Measurements from ENCODE around the gene MDP1.
"Not testable (repeated sequence)": the region's sequence is repeated elsewhere in the genome, so short reads cannot be mapped to it uniquely, and the experiment has no call there.

The MDP1 gene

DNA sequence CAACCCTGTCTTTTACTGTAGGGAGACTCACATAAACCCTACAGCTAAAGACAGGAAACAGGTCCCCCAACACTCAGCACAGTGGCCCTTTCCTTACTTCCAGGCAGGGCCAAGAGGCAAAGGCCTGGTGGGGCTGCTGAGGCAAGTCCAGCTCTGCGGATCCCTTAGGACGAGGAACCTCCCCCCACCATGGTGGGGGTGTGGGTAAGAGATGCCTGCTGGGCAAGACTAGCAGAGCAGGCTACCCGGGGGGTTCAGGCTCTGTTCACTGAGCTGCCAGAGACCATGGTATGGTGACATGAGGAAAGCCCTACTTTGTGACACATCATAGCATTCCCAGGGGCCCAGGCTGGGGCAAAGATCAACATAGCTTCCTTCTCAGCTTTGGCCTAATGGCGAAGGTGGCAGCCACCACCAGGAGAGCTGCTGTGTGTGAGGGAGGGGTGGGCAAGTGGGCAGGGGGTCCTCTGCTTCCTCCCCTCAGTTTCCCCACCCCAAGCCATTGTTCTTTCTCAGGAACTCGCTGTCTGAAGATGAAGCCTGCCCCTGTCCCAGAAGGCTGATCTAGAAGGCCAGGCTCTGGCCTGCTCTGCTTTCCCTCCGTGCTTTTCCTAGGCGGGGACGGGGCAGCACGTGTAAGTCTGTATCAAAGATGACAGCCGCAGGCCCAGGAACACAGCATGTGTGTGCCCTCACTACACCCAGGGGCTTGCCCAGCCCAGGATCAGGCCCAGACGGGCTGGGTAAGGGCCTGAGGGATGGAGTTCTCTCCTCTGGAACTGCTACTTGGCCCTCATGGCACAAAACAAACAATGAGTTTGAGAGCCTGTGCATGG lies 36.6 kb upstream of the MDP1 start:
- DNase-seq, result no peak

DNA sequence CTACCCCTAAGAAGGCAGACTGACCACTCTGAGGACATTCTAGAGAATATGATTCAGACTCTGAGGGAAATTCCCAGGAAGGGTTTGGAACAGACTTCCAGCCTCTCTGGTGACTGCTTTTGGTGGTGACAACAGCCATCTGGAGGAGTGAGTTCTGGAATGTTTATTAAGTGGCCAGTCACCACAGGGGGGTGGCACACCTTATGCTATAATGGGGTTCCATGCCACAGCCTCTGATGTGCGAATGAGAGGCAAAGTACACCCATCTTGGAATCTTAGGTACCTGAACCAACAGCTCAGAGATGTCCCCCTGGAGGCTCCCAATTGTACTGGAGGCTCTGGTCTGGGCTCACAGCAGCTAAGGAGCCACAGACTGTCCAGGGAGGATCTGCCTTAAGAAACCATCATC lies 36.0 kb upstream of the MDP1 start:
- no peak for DNase-seq

DNA sequence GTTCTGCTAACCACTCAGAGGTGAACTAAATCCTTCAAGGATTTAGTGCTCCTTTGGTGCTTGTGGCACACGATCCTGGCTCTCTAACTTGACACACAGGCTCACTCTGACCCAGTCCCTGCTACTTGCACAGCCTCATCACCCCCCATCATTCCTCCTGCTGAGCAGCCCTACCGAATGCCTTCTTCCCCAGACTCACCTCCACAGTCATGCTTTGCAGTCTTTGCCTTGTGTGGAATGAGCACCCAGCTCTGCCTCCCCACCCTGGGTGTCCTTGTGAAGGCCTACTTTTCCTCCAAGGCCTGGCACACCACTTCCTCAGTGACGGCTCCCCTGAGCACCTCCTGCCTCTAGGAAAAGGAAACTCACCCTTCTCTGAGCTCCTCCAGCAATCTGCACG lies 34.5 kb upstream of the MDP1 start:
- no peak for DNase-seq

DNA sequence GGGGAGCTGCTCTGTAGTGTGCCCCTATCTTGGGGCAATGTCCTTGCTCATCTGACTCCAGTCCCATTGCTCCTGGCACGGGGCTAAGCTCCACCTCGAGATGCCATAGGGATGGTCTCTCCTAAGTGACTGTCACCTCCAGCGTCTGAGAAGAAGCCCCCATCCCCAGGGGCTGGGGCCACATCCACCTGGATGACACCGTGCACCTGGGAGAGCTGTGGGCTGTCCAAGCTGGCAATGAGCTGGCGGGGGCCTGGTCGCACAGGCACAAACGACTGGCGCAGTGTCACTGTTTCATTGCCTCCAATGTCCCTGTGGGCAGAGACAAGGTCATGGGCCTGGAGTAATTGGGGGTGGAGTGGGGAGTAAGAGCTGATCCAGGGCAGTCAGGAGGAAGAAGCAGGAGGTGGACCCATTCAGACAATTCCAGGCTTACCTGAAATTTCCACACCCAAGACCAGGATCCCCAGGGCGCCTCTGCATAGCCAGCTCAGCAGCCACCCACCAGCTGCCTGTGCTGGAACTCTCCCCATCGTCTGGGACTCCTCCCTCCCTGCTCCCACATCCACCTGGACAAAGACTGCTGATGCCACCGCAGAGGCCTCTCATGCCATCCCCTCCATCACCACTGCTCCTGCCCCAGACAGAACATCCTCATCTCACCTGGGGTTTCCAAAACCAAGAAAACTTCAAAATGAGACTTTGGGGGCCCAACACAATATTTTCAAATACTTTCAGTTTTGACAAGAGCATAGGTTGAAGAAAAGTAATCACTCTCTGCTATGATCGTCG lies 33.6 kb upstream of the MDP1 start:
- DNase-seq, result no peak

DNA sequence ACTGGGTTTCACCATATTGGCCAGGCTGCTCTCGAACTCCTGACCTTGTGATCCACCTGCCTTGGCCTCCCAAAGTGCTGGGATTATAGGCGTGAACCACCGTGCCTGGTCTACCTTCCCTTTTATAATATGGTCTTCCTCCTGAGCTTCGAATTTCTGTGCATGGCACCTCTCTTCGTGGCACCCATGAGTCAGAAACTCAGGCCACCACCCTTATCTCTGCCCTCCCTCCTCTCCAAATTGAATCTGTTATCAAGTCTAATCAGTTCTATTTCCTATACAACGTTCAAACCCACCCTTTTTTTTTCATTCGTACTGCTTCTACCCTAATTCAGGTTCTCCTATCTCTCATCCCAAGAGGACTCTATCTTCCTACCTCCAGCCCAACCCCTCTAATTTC lies 31.6 kb upstream of the MDP1 start:
- no peak for DNase-seq

DNA sequence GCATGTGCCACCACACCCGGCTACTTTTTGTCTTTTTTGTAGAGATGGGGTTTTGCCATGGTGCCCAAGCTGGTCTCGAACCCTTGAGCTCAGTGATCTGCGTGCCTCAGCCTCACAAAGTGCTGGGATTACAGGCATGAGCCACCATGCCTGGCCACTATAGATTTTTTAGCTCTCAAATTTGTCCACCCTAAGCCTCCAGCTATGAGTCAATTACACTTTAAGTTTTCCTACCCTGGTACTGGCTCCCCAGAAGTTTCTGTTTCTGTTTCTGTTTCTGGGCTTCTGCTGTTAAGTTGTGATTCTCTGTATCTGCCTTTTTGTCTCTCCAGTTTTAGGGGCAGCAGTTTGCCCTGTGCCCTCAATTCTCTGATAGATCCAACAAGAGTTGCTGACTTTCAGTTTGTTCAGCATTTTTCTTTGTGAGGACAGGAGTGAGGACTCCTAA lies 30.9 kb upstream of the MDP1 start:
- no peak for DNase-seq

DNA sequence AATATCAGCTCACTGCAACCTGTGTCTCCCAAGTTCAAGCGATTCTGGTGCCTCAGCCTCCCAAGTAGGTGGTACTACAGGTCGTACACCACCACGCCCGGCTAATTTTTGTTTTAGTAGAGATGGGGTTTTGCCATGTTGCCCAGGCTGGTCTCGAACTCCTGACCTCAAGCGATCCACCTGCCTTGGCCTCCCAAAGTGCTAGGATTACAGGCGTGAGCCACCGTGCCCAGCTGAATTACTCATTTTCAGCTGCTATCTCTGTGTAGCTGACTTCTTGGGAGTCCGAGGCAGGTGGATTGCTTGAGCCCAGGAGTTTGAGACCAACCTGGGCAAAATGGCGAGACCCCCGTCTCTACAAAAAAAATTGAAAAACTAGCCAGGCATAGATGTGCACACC lies 29.5 kb upstream of the MDP1 start:
- DNase-seq, result not testable (repeated sequence)

DNA sequence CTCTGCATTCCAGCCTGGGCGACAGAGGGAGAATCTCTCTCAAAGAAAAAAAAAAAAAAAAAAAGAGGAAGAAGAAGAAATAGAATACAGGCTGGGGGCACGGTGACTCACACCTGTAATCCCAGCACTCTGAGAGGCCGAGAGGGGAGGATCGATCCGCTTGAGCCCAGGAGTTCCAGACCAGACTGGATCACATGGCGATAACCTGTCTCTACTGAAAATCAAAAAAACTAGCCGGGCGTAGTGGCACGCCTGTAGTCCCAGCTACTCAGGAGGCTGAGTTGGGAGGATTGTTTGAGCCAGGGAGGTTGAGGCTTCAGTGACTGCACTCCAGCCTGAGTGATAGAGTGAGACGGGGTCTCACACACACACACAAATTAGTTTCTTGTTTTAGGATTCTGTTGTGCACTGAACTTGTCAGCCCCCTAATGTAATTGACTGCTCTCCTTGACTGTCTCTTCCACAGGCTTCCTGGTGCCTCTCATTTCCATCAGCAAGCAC lies 27.5 kb upstream of the MDP1 start:
- no peak for DNase-seq

DNA sequence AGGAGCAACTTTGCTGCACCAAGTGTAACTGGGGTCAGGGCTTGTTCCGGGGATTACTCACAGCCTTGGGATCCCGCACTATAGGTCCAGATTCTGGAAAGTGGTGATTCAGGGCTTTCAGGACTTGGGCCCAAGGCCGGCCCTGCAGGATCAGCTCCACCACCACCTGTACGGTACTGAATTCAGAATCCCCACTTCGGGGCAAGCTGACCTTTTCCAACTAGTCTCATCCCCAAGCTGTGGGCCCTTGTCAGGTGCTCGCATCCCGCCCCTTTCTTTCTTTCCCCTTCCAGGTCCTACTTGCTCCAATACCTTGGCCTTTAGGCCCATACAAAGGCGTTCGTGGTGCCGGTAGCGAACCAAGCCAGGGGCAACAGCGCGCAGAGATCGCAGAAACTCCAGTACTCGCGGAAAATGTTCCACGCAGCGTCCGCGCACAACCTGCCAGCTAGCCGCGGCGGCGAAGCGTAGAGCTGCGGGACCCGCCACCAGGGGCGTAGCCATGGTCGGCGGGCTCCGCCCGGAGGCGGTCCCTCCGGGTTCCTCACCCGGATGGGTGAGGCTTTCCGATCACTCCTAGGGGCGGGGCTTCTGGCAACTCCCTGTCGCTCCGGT lies 26.1 kb upstream of the MDP1 start:
- DNase-seq, result no peak

DNA sequence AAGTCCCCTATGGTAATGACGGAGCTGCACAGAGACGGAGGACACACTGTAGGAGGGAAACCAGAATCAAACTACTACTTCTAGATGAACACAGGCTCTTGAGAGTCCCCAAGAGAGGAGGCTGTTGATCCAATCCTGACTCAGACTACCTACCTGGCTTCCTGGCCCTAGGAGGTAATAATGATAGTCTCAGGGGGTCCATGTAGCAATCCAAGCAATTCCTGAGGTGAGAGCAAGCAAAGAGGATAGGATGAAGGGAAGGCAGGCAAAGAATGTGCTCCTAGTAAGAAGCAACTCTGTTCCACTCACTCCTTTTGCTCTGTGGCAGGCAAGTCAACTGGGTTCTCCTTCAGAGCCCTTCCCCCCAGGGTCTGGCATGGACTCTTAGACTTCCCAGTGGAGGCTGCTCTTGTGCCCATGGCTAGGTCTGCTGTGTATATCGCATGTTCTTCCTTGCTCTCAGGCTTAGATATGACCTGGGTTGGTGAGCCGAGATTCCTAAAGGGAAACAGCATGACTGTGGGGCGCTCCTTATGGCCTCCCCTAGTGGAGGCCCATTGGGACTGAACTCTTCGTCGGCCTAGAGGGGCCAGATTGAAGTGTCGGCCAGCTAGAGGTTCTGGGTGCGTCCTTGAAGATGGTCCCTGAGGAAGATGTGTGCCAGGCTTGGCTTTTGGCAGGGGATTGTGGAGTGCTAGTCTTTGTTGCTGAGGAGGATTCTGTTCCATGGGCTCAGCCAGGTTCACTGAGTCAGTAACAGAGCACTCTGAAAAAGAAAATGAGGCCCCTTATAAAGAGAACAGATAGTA lies 24.4 kb upstream of the MDP1 start:
- DNase-seq, result no peak

DNA sequence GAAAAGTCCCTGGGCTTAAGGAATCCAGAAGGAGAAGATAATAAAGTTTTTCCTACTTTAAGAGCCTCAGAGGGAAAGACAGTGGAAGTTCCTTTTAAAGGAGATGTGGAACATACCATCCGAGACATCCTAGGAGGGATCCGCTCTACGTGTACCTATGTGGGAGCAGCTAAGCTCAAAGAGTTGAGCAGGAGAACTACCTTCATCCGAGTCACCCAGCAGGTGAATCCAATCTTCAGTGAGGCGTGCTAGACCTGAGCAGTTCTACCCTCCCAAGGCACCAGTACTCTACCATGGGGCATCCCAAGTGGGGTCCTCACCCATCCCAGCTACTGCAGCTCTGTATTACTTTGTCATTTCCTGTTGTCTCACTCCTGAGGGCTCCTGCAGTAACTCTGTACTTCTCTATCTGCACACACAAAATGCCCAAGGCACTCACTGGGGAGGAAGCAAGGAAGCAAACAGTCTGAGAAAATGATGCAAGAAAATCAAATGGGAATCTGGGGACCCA lies 22.7 kb upstream of the MDP1 start:
- no peak for DNase-seq

DNA sequence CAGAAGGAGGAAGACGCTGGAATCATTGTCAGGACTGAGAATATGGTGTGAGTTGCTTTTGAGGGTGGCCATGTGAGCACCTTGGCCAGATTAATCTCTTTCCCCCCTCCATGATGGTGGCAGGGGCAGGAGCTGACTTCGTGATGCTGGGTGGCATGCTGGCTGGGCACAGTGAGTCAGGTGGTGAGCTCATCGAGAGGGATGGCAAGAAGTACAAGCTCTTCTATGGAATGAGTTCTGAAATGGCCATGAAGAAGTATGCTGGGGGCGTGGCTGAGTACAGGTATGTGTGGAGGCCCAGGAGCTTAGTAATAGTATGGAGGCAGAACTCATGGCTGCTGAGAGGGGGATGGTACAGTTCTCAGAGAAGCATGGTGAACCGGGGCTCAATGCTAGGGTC lies 22.3 kb upstream of the MDP1 start:
- no peak for DNase-seq

DNA sequence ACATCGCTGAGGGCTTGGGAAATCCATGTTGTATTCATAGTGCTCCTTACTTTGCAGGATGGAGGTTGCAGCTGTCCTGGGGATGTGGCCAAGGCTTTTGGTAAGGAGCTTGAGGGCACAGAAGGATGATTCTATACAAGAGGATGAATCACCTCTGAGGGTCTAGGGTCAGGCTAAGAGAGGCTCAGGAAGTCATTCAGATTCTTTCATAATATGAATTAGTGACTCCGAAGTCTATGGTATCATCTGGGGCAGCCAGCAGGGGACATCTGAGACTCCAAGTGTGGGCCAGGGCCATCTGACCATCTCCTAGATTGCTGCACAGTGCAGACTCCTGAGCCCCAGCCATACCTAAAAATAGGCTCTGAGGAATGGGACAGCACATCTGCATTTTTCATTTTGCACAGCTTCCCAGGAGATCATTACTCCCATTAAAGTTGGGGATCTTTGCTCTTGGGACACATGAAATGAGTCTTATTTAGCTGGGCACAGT lies 21.6 kb upstream of the MDP1 start:
- DNase-seq, result no peak

DNA sequence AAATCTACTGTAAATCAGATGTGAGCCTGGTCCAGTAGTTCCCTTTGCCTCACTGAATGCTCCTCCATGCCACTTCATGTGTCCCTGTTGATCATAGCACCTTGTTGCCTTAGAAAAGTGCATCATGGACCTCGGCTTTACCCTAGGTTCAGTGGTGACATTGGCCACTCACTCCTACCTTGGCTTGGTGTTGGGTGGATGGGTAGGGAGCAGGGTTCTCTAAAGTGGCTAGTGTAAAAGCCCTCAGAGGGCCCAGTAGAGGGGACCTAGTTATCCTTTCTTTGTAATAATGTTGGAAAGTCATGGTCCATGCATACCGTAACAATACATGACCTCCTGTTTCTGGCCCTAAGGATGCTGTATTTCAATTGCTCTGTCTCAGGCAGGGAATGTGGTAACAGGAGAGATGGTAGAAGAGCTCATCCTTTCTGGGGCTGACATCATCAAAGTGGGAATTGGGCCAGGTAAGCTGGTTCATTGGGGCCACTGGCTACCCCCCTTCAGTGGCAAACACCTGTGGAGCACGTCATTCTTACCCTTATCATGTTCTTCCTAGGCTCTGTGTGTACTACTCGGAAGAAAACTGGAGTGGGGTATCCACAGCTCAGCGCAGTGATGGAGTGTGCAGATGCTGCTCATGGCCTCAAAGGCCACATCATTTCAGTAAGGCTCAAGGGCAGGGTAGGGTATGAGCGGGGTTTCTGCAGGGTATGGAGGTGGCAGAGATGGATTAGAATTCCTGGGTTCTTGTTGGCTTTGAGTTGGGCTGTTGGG lies 21.0 kb upstream of the MDP1 start:
- DNase-seq, result no peak

DNA sequence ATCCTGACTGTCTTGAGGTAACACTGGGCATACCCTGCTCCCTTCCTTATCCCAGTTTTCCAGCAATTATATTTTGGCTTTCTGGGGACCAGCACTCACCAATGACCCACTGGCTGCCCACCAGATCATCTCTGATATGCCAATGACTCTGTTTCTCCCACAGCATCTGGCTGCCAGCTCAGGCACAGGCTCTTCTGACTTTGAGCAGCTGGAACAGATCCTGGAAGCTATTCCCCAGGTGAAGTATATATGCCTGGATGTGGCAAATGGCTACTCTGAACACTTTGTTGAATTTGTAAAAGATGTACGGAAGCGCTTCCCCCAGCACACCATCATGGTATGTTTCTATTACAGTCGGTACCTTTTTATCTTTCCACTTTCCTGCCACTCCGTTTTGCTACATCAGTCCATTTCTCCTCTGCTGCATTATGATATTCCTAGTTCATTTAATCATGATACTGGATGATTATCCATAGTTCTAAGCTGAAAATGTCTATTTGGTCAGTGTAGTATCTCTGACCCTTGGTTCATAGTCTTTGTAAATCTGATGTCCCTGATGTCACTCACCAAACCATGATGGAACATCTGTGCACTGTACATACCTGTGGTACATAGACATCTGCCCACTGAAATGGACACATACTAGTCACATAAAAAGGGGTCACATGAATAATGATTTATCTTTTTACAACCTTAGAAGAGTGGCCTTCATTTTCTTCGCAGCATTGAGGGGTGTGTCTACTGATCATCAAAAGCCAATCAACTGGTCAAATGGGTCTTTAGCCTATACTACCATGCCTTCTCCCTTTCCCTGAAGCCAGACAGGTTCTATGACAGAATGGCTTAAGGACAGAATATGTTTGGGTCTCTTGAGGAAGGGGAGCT lies 20.2 kb upstream of the MDP1 start:
- DNase-seq, result no peak

DNA sequence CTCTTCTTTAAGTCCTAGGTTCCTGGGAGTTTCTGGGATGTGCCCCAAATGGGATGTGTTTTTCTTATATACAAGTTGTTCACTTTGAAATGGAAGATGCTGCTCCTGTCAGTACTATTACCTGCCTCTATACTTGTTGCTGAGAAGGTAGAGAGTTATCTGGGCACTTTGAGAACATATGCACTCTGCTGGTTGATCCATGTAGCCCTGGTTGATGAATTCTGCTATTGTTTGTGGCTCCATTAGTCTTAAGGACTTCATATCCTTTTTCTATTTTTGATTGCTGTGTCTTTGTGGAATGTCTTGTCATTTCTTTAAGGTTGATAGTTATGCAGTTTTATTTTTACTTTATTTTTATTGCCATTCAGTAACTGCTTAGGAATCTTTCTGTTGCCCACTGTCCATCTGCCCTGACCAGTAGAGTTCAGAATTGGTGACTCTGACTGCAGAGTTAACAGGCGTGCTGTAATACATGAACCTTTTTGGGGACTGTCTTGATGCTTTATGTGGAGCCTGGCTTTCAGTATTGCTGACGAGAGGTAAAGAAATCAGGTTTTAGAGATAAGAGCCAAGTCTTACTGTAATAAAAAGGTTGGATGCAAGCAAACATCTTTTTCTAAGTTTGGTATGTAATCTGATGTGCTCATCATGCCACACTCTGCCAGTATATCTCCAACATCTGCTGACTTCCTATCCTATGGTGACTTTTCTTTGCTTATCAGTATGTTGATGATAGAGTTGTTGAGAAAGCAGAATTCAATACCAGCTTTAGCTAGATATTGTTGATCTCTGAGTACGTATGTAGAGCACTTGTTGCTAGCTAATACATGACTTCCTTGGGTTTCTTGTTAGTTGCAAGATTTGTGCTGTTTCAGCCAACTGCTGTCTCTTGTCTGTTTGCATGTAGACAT lies 18.5 kb upstream of the MDP1 start:
- no peak for DNase-seq

DNA sequence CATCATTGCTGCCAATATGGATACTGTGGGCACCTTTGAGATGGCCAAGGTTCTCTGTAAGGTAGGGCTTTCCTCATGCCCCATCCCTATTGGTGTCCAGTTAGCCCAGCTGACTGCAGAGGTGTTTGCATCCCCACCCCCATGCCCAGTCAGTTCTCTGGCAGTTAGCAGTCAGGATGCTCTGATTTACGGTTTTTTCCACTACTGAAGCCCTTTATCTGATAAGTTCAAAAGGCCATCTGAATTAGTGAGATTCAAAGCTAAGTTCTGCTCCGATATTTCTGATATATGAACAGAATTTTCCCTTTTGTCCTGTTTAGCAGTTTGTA lies 17.6 kb upstream of the MDP1 start:
- no peak for DNase-seq

DNA sequence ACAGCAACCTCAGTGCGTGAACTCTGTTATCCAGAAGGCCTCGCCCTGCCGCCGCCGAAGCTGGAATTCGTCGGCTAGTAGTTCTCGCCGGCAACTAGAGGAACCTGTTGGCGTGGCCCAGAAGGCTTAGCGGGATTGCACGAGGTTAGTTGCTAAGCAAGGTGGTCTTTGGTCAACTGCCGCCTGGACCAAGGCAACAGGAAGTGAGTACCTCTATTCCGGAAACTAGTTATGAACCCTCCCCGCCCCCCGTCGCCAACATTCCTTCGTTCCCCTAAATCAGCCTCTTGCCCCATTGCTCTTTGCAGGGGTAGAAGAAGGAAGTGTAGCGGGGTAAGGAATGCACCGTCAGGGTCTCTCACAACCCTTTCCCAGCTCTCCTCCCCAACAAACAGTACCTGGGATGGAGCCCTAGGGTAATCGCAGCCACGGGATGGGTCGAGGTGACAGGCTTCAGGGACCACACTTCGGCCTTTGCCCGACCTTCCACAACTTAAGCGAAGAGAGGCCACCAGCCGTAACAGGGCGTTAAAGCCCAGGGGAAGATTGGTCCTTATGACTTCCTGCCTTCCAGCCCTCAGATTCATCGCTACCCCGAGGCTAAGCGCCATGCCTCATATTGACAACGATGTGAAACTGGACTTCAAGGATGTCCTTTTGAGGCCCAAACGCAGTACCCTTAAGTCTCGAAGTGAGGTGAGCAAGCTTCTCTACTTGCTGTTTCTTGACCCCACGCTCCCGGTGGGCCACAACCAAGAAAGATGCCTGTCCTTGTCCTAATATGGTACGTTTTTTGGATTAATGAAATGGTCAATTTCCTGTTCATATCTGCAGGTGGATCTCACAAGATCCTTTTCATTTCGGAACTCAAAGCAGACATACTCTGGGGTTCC lies 17.0 kb upstream of the MDP1 start, which contains the start of gene GMPR2:
Gene GMPR2, plus strand, starts transcription at position 285 of the 893 bp plus-strand sequence. Its CDS starts 325 bp downstream, at position 610.
- DNase-seq, result no peak

All from right kidney (tissue), 1 donor.